Measurements from ENCODE around the gene IKZF1. TPM values are rescaled to one million over a fixed set of nuclear protein-coding genes. Genes with fewer than 3 reads are reported as not detected.

IKZF1 gene
- total RNA-seq, 6 donors from 2014 or later, result 33.8 to 65.1 (median 49.8) TPM

GRCh38 chr7:50359258-50359994, 54.9 kb downstream of the IKZF1 start:
- H3K27ac ChIP-seq, result peak overlapping the region; percentile 15 to 66 (median 56)
- no peak overlapping the region for H3K4me3 ChIP-seq
- no peak for ATAC-seq (ENCODE audit: low FRiP score in 2 of 2)
- no peak for TF ChIP-seq POLR2A (IDR thresholded peaks at IDR 0.05)
- TF ChIP-seq CTCF (IDR thresholded peaks at IDR 0.05), result no peak
- no peak for TF ChIP-seq EP300 (IDR thresholded peaks at IDR 0.05)
- no peak for TF ChIP-seq POLR2AphosphoS5 (IDR thresholded peaks at IDR 0.05)
- H3K36me3 ChIP-seq, result no peaks in the 10 kb centered on the region
- 82 to 86% methylated on average over 9 of the region's 9 CpGs for WGBS, 2 donors
- no peak for DNase-seq
- H3K9me3 ChIP-seq, result no peaks in the 10 kb centered on the region
- H3K27me3 ChIP-seq, result no peaks in the 10 kb centered on the region
- H3K4me1 ChIP-seq, result peaks cover 0 to 25% (median 13%) of the 10 kb centered on the region in 4 donors

- TF ChIP-seq EP300 (IDR thresholded peaks at IDR 0.05) (no peak), POLR2A (IDR thresholded peaks at IDR 0.05) (peak in 2 of 4 donors; percentile 16 to 52), POLR2AphosphoS5 (IDR thresholded peaks at IDR 0.05) (peak in 1 of 2 donors; percentile 18), CTCF (IDR thresholded peaks at IDR 0.05) (no peak)
- Histone ChIP-seq H3K36me3 (no peaks in the 10 kb centered on the region), H3K27ac (peak overlapping the region; percentile 11 to 67 (median 57)), H3K4me3 (no peak overlapping the region), H3K9me3 (no peaks in the 10 kb centered on the region), H3K27me3 (no peaks in the 10 kb centered on the region), H3K4me1 (peaks cover 0 to 25% (median 10%) of the 10 kb centered on the region in 4 donors)
- ATAC-seq (ENCODE audit: low FRiP score in 2 of 2) (peak in 1 of 2 donors; percentile 12), DNase-seq (peak in 1 of 2 donors; percentile 63)
- WGBS, 2 donors, result 58 to 61% methylated on average over 12 to 20 of the region's 20 CpGs
Observed at GRCh38 chr7:50359995-50360925, 55.7 kb downstream of the IKZF1 start.

- DNase-seq (no peak), ATAC-seq (ENCODE audit: low FRiP score in 2 of 2) (no peak)
- peak overlapping the region in 2 of 4 donors; percentile 3 to 30 for H3K27ac ChIP-seq
- H3K4me1 ChIP-seq, result peaks cover 0 to 22% (median 6%) of the 10 kb centered on the region in 4 donors
- 78 to 81% methylated on average over 4 to 5 of the region's 5 CpGs for WGBS, 2 donors
- TF ChIP-seq CTCF (IDR thresholded peaks at IDR 0.05) (no peak), POLR2A (IDR thresholded peaks at IDR 0.05) (no peak), POLR2AphosphoS5 (IDR thresholded peaks at IDR 0.05) (no peak), EP300 (IDR thresholded peaks at IDR 0.05) (no peak)
- H3K27me3 ChIP-seq, result no peaks in the 10 kb centered on the region
- H3K4me3 ChIP-seq, result no peak overlapping the region
- no peaks in the 10 kb centered on the region for H3K36me3 ChIP-seq
- no peaks in the 10 kb centered on the region for H3K9me3 ChIP-seq
Observed at GRCh38 chr7:50362142-50362541, 57.6 kb downstream of the IKZF1 start.

GRCh38 chr7:50362712-50363282, 58.3 kb downstream of the IKZF1 start:
- Histone ChIP-seq H3K4me1 (peaks cover 0 to 20% (median 5%) of the 10 kb centered on the region in 4 donors), H3K9me3 (no peaks in the 10 kb centered on the region), H3K27me3 (no peaks in the 10 kb centered on the region), H3K36me3 (no peaks in the 10 kb centered on the region), H3K27ac (peak overlapping the region in 3 of 4 donors; percentile 12 to 56 (median 30)), H3K4me3 (no peak overlapping the region)
- DNase-seq (no peak), ATAC-seq (ENCODE audit: low FRiP score in 2 of 2) (no peak)
- WGBS, 2 donors, result 51 to 68% methylated on average over 6 of the region's 6 CpGs
- TF ChIP-seq EP300 (IDR thresholded peaks at IDR 0.05) (no peak), POLR2A (IDR thresholded peaks at IDR 0.05) (no peak), POLR2AphosphoS5 (IDR thresholded peaks at IDR 0.05) (peak in 1 of 2 donors; percentile 26), CTCF (IDR thresholded peaks at IDR 0.05) (no peak)
